ENCODE measurements around the gene SDHD. TPM values are rescaled to one million over a fixed set of nuclear protein-coding genes. Genes with fewer than 3 reads are reported as not detected.

SDHD gene
- total RNA-seq, result 172 and 180 TPM in 2 replicates

DNA sequence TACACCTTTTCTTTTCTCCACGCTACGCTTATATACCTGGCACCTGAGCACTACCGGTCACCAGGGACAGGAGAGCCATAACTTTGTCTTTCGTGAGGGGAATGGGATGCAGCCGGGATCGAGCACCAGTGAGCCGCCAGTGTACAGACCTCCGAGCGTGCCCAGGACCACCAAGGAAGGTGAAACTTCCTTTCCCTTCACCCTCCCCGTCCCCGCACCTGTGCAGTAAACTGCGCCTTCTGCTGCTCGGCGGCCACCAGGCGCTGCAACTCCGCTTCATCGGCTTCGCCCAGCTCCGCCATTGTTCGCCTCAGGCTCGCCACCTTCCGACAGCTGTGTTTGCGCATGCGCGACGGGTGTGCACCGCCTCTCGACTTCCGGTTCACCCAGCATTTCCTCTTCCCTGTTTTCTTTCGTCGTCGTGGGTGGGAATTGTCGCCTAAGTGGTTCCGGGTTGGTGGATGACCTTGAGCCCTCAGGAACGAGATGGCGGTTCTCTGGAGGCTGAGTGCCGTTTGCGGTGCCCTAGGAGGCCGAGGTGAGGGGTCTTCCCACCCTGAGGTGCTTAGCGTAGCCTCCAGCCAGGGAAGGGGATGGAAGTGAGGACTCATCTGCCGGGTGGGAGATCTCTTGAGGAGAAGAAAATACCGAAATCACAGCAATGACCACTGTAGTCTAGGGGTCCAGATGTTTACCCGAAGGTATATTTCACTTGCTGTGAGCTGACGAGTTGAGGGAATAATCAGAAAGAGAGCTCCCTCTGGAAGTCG is at the start of gene SDHD, which contains the start of gene TIMM8B:
SDHD (plus strand) TSS at position 452 of the 770 bp plus-strand sequence; CDS start at position 487, 35 bp downstream.
TIMM8B (minus strand) TSS at position 335 of the 770 bp plus-strand sequence; CDS start at position 302, 33 bp downstream.

DNA sequence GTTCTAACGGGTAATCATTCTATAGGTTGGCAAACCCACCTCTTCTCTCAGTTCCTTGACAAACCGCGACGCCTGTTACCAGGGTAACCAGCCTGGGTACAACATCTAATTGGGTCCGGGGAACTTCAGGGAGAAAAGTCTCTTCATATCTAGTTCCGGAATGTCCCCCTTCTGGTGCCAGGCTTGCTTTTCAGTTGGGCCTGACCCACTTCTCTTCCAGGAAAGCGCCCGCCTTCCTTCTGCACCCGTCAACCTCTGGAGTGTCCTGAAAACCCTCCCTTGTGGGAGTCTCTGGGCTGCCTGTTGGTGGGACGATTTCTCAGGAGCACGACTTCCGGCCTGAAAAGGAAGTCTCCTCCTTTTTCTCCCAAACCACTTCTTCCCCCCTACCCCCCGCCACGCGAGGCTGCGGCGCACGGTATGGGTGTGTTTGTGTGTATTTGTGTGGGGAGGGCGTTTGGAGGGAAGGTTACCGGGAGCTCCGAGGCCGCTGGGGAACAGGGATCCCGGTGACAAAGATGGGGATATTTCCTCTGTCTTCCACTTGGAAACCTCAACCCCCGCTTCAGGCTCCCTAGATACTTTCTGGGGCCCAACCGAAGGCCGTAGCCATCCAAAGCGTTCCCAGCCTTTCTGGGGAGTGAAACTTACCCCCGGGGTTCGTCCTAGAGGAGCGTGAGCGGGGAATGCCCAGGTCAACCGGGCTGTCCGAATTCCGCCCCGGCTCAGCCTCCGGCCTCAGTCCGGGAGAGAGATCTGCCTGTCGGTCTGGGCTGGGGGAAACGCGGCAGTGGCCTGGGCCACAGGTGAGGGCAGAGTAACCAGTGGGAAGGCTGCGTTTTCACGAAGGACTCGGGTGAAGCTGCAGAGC is 12.5 kb upstream of the SDHD start, which contains the start of the genes NKAPD1 and PIH1D2:
NKAPD1 (plus strand) TSS at position 359 of the 871 bp plus-strand sequence. CDS start 1,276 bp downstream, outside the sequence.
PIH1D2 (minus strand) TSS at position 77 of the 871 bp plus-strand sequence. CDS start 843 bp downstream, outside the sequence.

Other genes with a start within 250 kb of the SDHD start
- 31.8 and 36.9 TPM in 2 replicates for gene ALG9, start 215.3 kb upstream of the SDHD start, total RNA-seq
- 2.2 and 2.3 TPM in 2 replicates for gene FDXACB1, start 207.7 kb upstream of the SDHD start, total RNA-seq
- 16.2 and 18.3 TPM in 2 replicates for gene CFAP68, start 207.3 kb upstream of the SDHD start, total RNA-seq
- gene CRYAB, start 175.1 kb upstream of the SDHD start, total RNA-seq, result 0.85 and 18.1 TPM in 2 replicates
- 0.24 TPM in 1 of 2 replicates, not detected in the other for gene HSPB2, start 174.1 kb upstream of the SDHD start, total RNA-seq
- 1.1 and 1.7 TPM in 2 replicates for gene C11orf52, start 168.0 kb upstream of the SDHD start, total RNA-seq
- 10.9 and 20.5 TPM in 2 replicates for gene DIXDC1, start 149.5 kb upstream of the SDHD start, total RNA-seq
- 39.8 and 40.7 TPM in 2 replicates for gene DLAT, start 61.5 kb upstream of the SDHD start, total RNA-seq
- 0.72 and 1.1 TPM in 2 replicates for gene PIH1D2, start 12.9 kb upstream of the SDHD start, total RNA-seq
- gene NKAPD1, start 12.6 kb upstream of the SDHD start, total RNA-seq, result 17.8 and 24.3 TPM in 2 replicates
- gene TIMM8B, start 117 bp upstream of the SDHD start, total RNA-seq, result 38.8 and 49.9 TPM in 2 replicates
- 30.8 and 91.9 TPM in 2 replicates for gene IL18, start 77.2 kb downstream of the SDHD start, total RNA-seq
- not detected in 2 replicates for gene TEX12, start 80.5 kb downstream of the SDHD start, total RNA-seq
- 0.24 and 0.85 TPM in 2 replicates for gene BCO2, start 88.6 kb downstream of the SDHD start, total RNA-seq
- 55.2 and 68.8 TPM in 2 replicates for gene PTS, start 139.6 kb downstream of the SDHD start, total RNA-seq
- gene PLET1, start 174.0 kb downstream of the SDHD start, total RNA-seq, result not detected in 2 replicates